HG02885 (cell line): ENCODE results near the gene RTN4.

Source experiments
- ATAC-seq: cut with Tn5 transposase; IDR thresholded peaks from one replicate; pipeline ENCODE4 v1.9.1; 2021; ENCODE audit warnings: mild to moderate bottlenecking; ENCODE audit not compliant: unreplicated experiment, poor library complexity

RTN4 gene

GRCh38 chr2:54955358-54956110 is 94.7 kb downstream of the RTN4 start:
- no peak for ATAC-seq

- no peak for ATAC-seq
Measured at GRCh38 chr2:54954705-54955357, 95.4 kb downstream of the RTN4 start.

DNA sequence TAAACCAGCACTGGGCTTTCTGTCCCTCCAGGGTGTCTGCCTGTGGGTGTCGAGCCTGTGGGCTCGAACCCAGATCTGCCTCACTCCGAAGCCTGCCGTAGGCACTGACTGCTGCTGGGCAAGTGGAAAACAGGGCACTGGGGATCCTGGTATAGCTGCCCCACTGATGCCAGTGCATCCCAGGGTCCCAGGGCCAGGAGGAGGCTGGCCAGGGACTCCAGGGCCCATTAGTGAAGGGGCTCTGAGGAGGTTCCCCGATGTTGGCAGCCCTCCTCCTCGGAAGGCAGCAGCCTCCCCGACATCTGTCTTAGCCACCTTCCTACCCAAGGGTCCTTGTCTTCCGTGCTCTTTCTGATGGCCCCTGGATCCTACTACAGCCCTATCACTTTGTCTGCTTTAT is 96.1 kb downstream of the RTN4 start:
- ATAC-seq: no peak

DNA sequence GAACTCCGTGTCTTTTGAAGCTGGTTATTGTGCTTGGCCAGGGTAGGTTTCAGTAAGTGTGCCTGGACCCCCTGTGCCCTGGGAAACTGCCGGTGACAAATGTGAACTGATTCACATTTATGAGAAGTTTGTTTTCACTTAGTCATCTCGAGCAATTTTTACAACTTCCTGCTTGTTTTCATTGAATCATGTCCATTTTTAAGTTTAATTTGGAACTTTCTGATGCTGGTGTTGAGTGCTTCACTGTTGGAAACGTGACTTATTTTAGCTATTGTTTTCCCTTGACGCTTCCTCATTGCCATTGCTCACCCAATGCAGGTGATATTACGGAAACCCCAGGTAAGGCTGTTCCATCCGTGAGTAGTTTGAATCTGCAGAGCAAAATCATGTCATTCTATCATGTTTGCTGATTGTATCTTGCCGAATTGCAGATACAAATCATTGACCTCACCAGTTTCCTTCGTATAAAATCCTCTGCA is 97.2 kb downstream of the RTN4 start:
- no peak for ATAC-seq

DNA sequence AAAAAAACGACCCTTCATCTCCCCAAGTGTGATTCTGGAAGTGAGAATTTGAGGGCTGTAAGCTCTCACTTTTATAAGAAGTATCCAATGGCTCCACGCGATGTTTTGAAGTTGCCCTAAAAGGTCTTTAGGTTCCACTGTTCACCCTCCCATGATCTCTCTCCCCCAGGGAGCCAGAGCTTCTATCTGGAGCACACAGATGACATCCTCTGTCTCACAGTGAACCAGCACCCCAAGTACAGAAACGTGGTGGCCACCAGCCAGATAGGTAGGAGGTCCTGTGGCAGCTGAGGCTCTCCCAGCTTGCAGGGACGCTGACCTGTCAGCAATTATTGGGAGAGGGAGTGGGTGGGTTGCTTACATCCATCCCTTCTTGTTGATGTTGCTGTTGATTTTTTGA is 97.8 kb downstream of the RTN4 start:
- no peak for ATAC-seq

DNA sequence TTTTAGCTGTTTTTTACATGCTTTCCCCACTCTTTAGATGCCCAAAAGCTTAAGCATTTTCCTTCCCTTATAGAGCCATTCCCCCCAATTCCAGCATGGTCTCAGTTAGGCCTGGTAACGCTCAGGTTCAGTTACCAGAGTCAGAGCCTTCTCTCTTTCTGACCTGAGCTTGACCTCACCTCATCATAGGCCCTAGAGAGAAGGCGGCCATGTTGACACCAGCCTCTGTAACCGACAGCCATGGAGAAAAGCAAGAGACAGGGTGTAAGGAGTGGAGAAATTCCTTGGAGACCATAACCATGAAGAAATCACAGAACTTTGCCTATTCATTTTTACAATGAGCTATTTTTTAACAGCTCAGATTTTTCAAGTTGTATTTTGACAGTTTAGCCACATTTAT is 99.4 kb downstream of the RTN4 start:
- ATAC-seq: no peak

DNA sequence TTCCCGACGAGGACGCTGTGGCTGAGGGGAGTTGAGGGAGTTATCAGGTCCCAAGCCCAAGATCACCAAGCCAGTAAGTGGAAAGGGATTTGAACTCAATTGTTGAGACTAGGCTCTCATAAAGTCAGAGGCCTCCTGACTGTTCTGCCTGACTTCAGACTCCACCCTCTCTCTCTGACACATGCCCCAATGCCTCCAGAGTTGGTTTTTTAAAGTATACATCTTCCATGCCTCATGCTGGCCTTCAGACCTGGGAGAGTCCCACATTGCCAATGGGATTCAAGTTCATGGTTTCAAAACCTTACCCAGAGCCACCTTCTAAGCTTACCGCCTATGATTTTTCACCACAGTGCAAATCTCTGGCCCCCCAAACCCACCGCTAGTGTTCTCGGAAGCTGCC is 100.8 kb downstream of the RTN4 start:
- no peak for ATAC-seq

DNA sequence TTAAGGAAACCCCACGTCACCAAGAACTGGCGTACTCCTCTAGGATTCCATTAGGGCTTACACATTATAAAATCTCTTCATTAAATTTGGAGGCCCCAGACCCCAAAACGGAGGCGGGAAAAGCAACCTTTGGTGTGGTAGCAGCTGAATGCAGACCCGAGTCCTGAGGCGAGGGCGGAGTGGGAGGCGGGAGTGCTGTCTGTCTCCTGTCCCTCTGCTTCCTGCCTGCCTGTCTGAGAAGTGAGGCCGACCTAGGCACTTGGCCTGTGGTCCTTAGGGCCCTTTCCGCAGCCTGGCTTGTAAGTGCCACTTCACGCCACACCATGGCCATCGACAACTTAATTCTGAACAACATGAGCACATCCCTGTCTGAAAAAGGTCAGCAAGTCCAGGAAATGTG is 102.1 kb downstream of the RTN4 start:
- ATAC-seq: no peak

- no peak for ATAC-seq
Measured at GRCh38 chr2:54947646-54948045, 102.6 kb downstream of the RTN4 start.

- ATAC-seq: no peak
Measured at GRCh38 chr2:54947136-54947535, 103.1 kb downstream of the RTN4 start.

DNA sequence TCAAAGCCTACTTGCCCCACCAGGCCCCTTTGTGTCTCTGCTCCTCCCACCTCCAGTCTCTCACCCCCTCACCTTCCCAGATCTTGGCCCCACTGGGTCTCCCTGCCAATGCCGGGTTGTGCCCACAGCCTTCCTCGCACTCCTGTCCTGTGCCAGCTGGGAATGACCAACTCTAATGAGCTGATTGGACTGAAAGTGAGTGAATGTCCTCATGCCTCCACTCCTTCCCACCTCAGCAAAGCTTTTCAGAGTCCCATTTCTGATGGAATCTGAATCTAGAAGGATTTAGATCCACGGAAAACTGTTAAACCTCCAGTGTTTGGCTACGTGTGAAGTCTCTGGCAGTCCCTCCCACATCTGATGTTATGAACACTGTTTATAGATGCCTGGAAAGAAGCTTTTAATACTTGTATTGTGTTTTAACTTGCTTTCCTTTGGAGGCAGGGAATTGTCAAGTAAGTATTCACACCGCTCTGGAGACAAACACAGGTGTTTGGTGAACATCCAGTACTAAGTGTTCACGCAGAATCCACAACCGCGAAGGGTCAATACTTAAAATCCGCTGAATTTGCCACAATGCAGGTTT is 103.9 kb downstream of the RTN4 start:
- no peak for ATAC-seq

- ATAC-seq: peak; percentile 46
Measured at GRCh38 chr2:54945391-54946219, 104.6 kb downstream of the RTN4 start.

GRCh38 chr2:54944724-54945326 is 105.4 kb downstream of the RTN4 start:
- ATAC-seq: no peak

GRCh38 chr2:54942373-54942772 is 107.9 kb downstream of the RTN4 start:
- no peak for ATAC-seq

DNA sequence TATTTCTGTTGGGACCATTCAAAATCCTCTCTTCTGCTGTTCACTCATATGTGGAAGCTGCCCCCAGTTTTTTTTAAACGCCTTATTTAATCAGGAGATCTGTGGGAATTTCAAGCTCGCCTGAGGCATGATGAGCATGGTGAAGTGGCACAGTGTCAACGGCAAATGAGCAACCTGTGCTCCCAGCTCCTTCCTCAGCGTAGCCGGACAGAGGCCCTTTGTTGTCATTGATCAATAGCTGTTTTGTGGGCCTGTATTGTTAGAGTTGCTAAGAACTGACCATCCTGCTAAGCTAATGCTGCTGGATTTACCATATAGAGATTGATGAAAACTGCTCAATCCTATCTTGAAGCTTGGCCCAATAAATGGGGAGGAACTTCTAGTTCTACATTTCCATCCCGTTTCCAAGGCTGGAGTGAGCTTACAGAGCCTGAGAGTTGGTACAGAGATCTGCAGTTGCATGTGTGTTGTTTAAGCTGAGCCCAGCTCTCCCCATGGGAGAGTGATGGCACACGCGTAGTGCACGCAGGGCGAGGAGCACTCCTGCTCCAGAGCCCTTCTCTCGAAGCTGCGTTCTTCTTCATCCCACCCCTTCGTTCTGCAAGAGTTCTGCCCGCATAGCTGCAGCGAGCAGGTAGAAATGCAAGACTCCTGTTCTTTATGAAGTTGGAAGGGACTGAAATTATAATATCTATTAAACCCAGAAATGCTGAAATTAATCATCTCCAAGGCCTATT is 108.8 kb downstream of the RTN4 start:
- ATAC-seq: no peak

GRCh38 chr2:54940723-54941122 is 109.5 kb downstream of the RTN4 start:
- ATAC-seq: no peak

DNA sequence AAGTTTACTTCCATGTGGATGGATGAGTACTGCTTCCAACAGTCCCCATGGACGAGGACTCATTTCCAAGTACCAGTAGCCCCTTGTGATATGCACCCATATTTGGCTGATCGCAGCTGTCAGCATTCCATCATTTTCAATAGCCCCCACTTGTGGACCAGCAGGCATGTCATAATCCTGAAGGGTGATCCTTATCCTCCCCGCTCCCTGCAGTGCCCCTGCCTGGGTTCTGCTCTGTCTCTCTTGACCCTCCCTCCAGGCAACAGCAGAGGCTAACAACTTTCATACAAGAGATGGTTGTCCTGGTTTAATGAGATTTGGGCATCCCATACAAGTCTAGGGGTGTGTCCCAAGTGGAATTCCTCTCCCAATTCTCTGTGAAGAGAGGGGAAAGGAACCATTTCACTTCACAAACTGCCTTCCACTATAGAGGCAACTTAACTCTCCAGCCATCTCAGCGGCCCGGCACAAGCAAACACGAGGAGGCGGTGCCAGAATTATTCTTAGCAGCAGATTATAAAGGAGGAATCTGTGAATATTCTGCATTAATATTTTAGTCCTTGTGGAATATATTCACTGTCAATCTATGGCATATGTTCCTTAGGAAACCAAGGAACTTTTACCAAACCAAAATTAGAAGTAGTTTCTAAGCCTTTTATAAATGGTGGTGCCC is 110.7 kb downstream of the RTN4 start:
- ATAC-seq: no peak

GRCh38 chr2:54936766-54937165 is 113.5 kb downstream of the RTN4 start:
- ATAC-seq: no peak

GRCh38 chr2:54935389-54935788 is 114.9 kb downstream of the RTN4 start:
- no peak for ATAC-seq
